Thyroid gland (tissue), 4 donors: ENCODE data around the gene ARHGDIB. TPM values are rescaled to one million over a fixed set of nuclear protein-coding genes. Genes with fewer than 3 reads are reported as not detected.

ENCODE experiments used
- DNase-seq, 2 donors: peaks; one replicate each; pipeline ENCODE4 v3.0.0-alpha.2; 2019
- H3K27ac ChIP-seq, 3 donors: fragments of 200-600 bp; sonication (generic); 1 replicate in 2 of 3; 2 replicates in 1 of 3; pipeline ENCODE4 v1.5.1; 2016 to 2019; ENCODE audit warnings: mild to moderate bottlenecking in 1 of 3, moderate library complexity in 1 of 3
- H3K27me3 ChIP-seq: fragments of 200-600 bp; sonication (generic); one replicate; pipeline ENCODE4 v1.5.1; 2019
- H3K36me3 ChIP-seq, 2 donors: fragments of 200-600 bp; sonication (generic); one replicate each; pipeline ENCODE4 v1.5.1; 2016 to 2019
- H3K4me1 ChIP-seq, 2 donors: fragments of 200-600 bp; sonication (generic); one replicate each; pipeline ENCODE4 v1.5.1; 2017 to 2019
- H3K4me3 ChIP-seq, 3 donors: fragments of 200-600 bp; sonication (generic); replicated peaks in 1 of 3; 1 replicate in 2 of 3; 2 replicates in 1 of 3; pipeline ENCODE4 v1.5.1; 2016; ENCODE audit warnings: mild to moderate bottlenecking in 1 of 3
- H3K9me3 ChIP-seq: fragments of 200-600 bp; sonication (generic); one replicate; pipeline ENCODE4 v1.5.1; 2017
- CTCF ChIP-seq, 6 experiments: fragments of 200-600 bp in 3 of 6; fragments of 450-650 bp in 3 of 6; sonication (generic) in 3 of 6; IDR thresholded peaks; one replicate each; pipeline ENCODE4 v1.5.1; 2016 to 2019; ENCODE audit warnings: antibody characterized with exemption in 6 of 6, mild to moderate bottlenecking in 2 of 6, inconsistent platforms in 1 of 6, moderate library complexity in 1 of 6
- POLR2A ChIP-seq, 2 donors: fragments of 450-650 bp; IDR thresholded peaks; one replicate each; pipeline ENCODE4 v1.6.1; 2017; ENCODE audit warnings: antibody characterized with exemption in 2 of 2, mild to moderate bottlenecking in 2 of 2, moderate library complexity in 1 of 2
- WGBS, 2 donors: methylation state at CpG; one replicate each; pipeline ENCODE4 v1.1.5; 2017; 5-methylcytosine and 5-hydroxymethylcytosine counted together
- intact Hi-C: fragments of 100-400 bp; cut with DNase I; formaldehyde crosslinking; loops from one replicate; pipeline ENCODE4 v1.15.1; 2023
- total RNA-seq, 4 donors: library from RNA; depleted of rRNA; stranded (reverse); fragments of >200 nt; gene quantifications; one replicate each; pipeline ENCODE4 v1.2.3, GENCODE V29; 2016

Gene ARHGDIB
- total RNA-seq, 4 donors from 2014 or later = 54.4 to 107 (median 65.9) TPM

- Histone ChIP-seq H3K36me3 (no peaks in the 10 kb centered on the region), H3K27ac (no peak overlapping the region), H3K9me3 (no peaks in the 10 kb centered on the region), H3K27me3 (no peaks in the 10 kb centered on the region), H3K4me1 (peaks cover 20 to 27% of the 10 kb centered on the region in 2 donors), H3K4me3 (no peak overlapping the region)
- 95 to 98% methylated on average over 7 of the region's 7 CpGs for WGBS, 2 donors
- DNase-seq = no peak
- intact Hi-C loops = loop anchor here (10.0 kb wide), 1 partner anchor 63 kb away; no protein-coding TSS in a partner anchor
- no peak for TF ChIP-seq POLR2A (IDR thresholded peaks at IDR 0.05)
- TF ChIP-seq CTCF (IDR thresholded peaks at IDR 0.05) = no peak
Measured at GRCh38 chr12:14931791-14932560, 29.4 kb downstream of the ARHGDIB start.

- Histone ChIP-seq H3K27me3 (no peaks in the 10 kb centered on the region), H3K27ac (peak overlapping the region in 1 of 3 donors; percentile 18), H3K9me3 (no peaks in the 10 kb centered on the region), H3K4me3 (no peak overlapping the region), H3K4me1 (peaks cover 20 to 27% of the 10 kb centered on the region in 2 donors), H3K36me3 (no peaks in the 10 kb centered on the region)
- TF ChIP-seq POLR2A (IDR thresholded peaks at IDR 0.05) (no peak), CTCF (IDR thresholded peaks at IDR 0.05) (no peak)
- intact Hi-C loops = loop anchor here (10.0 kb wide), 1 partner anchor 63 kb away; no protein-coding TSS in a partner anchor
- WGBS, 2 donors = 84 to 86% methylated on average over 4 of the region's 4 CpGs
- DNase-seq = no peak
Measured at GRCh38 chr12:14931359-14931758, 30.0 kb downstream of the ARHGDIB start.

- DNase-seq = no peak
- intact Hi-C loops = loop anchor here (10.0 kb wide), 1 partner anchor 65 kb away; no protein-coding TSS in a partner anchor
- Histone ChIP-seq H3K36me3 (no peaks in the 10 kb centered on the region), H3K27ac (peak overlapping the region; percentile 80 to 88 (median 83)), H3K4me1 (peaks cover 20 to 27% of the 10 kb centered on the region in 2 donors), H3K9me3 (no peaks in the 10 kb centered on the region), H3K4me3 (no peak overlapping the region), H3K27me3 (no peaks in the 10 kb centered on the region)
- TF ChIP-seq CTCF (IDR thresholded peaks at IDR 0.05) = peak in 4 of 6 experiments; percentile 13 to 49 (median 38)
- TF ChIP-seq POLR2A (IDR thresholded peaks at IDR 0.05) = no peak
Measured at GRCh38 chr12:14930299-14930698, 31.1 kb downstream of the ARHGDIB start.

GRCh38 chr12:14928931-14929330 lies 32.5 kb downstream of the ARHGDIB start:
- 22 to 28% methylated on average over 4 of the region's 4 CpGs for WGBS, 2 donors
- Histone ChIP-seq H3K4me3 (no peak overlapping the region), H3K4me1 (peaks cover 20 to 27% of the 10 kb centered on the region in 2 donors), H3K27me3 (no peaks in the 10 kb centered on the region), H3K36me3 (no peaks in the 10 kb centered on the region), H3K27ac (peak overlapping the region; percentile 80 to 88 (median 83)), H3K9me3 (no peaks in the 10 kb centered on the region)
- DNase-seq = peak; percentile 59 to 64
- TF ChIP-seq POLR2A (IDR thresholded peaks at IDR 0.05) (no peak), CTCF (IDR thresholded peaks at IDR 0.05) (no peak)
- intact Hi-C loops = no loop called here

- Histone ChIP-seq H3K27ac (no peak overlapping the region), H3K4me3 (no peak overlapping the region), H3K27me3 (no peaks in the 10 kb centered on the region), H3K36me3 (no peaks in the 10 kb centered on the region), H3K9me3 (no peaks in the 10 kb centered on the region), H3K4me1 (peaks cover 20 to 27% of the 10 kb centered on the region in 2 donors)
- 86 to 94% methylated on average over 3 of the region's 3 CpGs for WGBS, 2 donors
- intact Hi-C loops = no loop called here
- TF ChIP-seq POLR2A (IDR thresholded peaks at IDR 0.05) = no peak
- TF ChIP-seq CTCF (IDR thresholded peaks at IDR 0.05) = no peak
- no peak for DNase-seq
Measured at GRCh38 chr12:14927267-14927666, 34.1 kb downstream of the ARHGDIB start.
